ENCODE results near the gene MPHOSPH10. TPM values are rescaled to one million over a fixed set of nuclear protein-coding genes. Genes with fewer than 3 reads are reported as not detected.

MPHOSPH10 gene
- total RNA-seq, 1 donor = 17.0 TPM

DNA sequence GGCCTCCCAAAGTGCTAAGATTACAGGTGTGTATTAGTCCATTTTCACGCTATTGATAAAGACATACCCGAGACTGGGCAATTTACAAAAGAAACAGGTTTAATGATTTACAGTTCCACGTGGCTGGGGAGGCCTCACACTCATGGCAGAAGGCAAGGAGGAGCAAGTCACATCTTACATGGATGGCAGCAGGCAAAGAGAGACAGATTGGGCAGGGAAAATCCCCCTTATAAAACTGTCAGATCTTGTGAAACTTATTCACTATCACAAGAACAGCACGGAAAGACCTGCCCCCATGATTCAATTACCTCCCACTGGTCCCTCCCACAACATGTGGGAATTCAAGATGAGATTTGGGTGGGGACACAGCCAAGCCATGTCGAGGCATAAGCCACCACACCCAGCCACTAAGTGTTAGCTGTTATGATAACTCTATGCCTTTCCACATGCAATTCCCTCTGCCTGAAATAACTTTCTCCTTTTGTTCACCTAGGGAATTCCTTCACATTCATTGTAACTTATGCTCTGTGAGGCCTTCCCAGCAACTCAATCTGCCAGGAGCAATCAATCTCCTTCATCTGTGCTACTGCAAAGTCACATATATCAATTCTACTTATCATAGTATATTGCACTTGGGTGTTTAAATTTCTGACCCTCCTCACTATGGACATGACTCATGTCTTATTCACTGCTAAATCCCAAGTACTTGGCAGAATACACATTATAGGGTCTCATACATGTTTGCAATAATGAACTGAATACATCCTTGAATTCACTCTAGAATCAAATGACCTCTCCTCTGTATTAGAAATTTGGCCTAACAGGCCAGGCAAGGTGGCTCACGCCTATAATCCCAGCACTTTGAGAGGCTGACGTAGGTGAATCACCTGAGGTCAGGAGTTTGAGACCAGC lies 7.8 kb upstream of the MPHOSPH10 start:
- peaks cover 20% of the 10 kb centered on the region for H4K20me1 ChIP-seq (ENCODE audit: insufficient read depth, low read length)
- DNase-seq (ENCODE audit: insufficient read length, low spot score, missing footprints) = no peak
- TF ChIP-seq, protein P1, sequence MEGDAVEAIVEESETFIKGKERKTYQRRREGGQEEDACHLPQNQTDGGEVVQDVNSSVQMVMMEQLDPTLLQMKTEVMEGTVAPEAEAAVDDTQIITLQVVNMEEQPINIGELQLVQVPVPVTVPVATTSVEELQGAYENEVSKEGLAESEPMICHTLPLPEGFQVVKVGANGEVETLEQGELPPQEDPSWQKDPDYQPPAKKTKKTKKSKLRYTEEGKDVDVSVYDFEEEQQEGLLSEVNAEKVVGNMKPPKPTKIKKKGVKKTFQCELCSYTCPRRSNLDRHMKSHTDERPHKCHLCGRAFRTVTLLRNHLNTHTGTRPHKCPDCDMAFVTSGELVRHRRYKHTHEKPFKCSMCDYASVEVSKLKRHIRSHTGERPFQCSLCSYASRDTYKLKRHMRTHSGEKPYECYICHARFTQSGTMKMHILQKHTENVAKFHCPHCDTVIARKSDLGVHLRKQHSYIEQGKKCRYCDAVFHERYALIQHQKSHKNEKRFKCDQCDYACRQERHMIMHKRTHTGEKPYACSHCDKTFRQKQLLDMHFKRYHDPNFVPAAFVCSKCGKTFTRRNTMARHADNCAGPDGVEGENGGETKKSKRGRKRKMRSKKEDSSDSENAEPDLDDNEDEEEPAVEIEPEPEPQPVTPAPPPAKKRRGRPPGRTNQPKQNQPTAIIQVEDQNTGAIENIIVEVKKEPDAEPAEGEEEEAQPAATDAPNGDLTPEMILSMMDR (IDR thresholded peaks at IDR 0.05; ENCODE audit: extremely low read depth, low read depth, low read length) = no peak

DNA sequence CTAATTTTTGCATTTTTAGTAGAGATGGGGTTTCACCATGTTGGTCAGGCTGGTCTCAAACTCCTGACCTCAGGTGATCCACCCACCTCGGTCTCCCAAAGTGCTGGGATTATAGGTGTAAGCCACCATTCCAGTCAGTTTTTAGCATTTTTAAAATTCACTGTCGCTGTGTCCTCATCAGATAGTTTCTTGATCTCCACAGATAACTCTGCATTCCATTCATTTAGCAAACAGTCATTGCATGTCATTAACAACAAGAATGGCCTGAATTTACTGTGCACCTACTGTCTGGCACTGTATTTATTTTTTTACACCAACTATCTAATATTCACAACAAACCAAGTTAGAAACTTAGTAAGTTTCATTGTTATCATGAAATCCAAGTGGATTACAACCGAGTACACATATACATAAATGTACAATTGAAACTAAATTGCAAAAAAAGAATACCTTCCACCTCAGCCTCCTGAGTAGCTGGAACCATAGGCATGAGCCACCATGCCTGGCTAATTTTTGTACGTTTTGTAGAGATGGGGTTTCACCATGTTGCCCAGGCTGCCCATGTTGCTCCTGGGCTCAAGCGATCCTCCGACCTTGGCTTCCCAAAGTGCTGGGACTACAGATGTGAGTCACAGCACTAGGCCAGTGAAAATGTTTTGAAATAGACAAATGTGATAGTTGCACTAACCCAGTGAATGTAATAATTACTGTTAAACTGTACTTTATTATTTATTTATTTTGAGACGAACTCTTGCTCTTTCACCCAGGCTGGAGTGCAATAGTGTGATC lies 4.7 kb upstream of the MPHOSPH10 start:
- H3K9me3 ChIP-seq (ENCODE audit: low read depth, low read length) = no peaks in the 10 kb centered on the region
- TF ChIP-seq, protein P1 (IDR thresholded peaks at IDR 0.05; ENCODE audit: extremely low read depth, low read depth, low read length) = no peak
- peaks cover 17% of the 10 kb centered on the region for H4K20me1 ChIP-seq (ENCODE audit: insufficient read depth, low read length)
- peaks cover 6% of the 10 kb centered on the region for H3K36me3 ChIP-seq (ENCODE audit: insufficient read depth, low read length)
- H3K27me3 ChIP-seq (ENCODE audit: insufficient read depth, low read length) = no peaks in the 10 kb centered on the region
- H2AFZ ChIP-seq (ENCODE audit: low read length) = no peak overlapping the region
- peaks cover 45% of the 10 kb centered on the region for H3K79me2 ChIP-seq (ENCODE audit: insufficient read depth, low read length)
- H3K4me1 ChIP-seq (ENCODE audit: insufficient read depth, low read length) = peaks cover 9% of the 10 kb centered on the region
- DNase-seq (ENCODE audit: insufficient read length, low spot score, missing footprints) = peak; percentile 18
- no peak overlapping the region for H3K4me2 ChIP-seq (ENCODE audit: insufficient read depth, low read length)
- no peak overlapping the region for H3K27ac ChIP-seq (ENCODE audit: low read depth, low read length)
- no peak overlapping the region for H3K4me3 ChIP-seq (ENCODE audit: insufficient read depth, low read length)

More for the DNA sequence above, 7.8 kb upstream of the MPHOSPH10 start:
- H3K4me1 ChIP-seq (ENCODE audit: insufficient read depth, low read length) = peaks cover 6% of the 10 kb centered on the region
- H3K27me3 ChIP-seq (ENCODE audit: insufficient read depth, low read length) = no peaks in the 10 kb centered on the region
- H3K9me3 ChIP-seq (ENCODE audit: low read depth, low read length) = no peaks in the 10 kb centered on the region
- H3K79me2 ChIP-seq (ENCODE audit: insufficient read depth, low read length) = peaks cover 18% of the 10 kb centered on the region
- no peak overlapping the region for H3K27ac ChIP-seq (ENCODE audit: low read depth, low read length)
- no peak overlapping the region for H3K4me2 ChIP-seq (ENCODE audit: insufficient read depth, low read length)
- H3K4me3 ChIP-seq (ENCODE audit: insufficient read depth, low read length) = no peak overlapping the region
- no peak overlapping the region for H2AFZ ChIP-seq (ENCODE audit: low read length)
- H3K36me3 ChIP-seq (ENCODE audit: insufficient read depth, low read length) = peaks cover 14% of the 10 kb centered on the region

DNA sequence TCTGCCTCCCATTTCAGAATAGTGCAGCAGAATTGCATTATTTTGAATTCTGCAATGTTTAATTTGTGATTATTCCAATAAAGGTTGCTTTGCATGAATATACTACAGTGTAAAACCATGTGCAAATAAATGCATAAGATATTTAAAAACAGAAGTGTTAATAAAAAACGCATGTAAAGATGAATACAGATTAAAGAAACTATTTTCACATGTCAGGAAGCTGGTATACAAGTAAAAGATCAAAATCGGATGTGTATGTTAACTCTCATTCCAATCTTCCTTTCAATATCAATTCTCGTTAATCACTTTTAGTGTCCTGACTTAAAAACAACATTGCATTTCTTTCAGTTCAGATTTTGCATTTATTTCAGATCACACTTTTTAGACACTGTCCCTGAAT lies 3.5 kb upstream of the MPHOSPH10 start:
- TF ChIP-seq, protein P1 (IDR thresholded peaks at IDR 0.05; ENCODE audit: extremely low read depth, low read depth, low read length) = no peak
- Histone ChIP-seq H2AFZ (ENCODE audit: low read length) (no peak overlapping the region), H3K4me3 (ENCODE audit: insufficient read depth, low read length) (no peak overlapping the region), H3K27me3 (ENCODE audit: insufficient read depth, low read length) (no peaks in the 10 kb centered on the region), H3K27ac (ENCODE audit: low read depth, low read length) (no peak overlapping the region), H3K79me2 (ENCODE audit: insufficient read depth, low read length) (peaks cover 53% of the 10 kb centered on the region), H4K20me1 (ENCODE audit: insufficient read depth, low read length) (peaks cover 18% of the 10 kb centered on the region), H3K36me3 (ENCODE audit: insufficient read depth, low read length) (peaks cover 6% of the 10 kb centered on the region), H3K4me2 (ENCODE audit: insufficient read depth, low read length) (peak overlapping the region; percentile 16), H3K9me3 (ENCODE audit: low read depth, low read length) (no peaks in the 10 kb centered on the region), H3K4me1 (ENCODE audit: insufficient read depth, low read length) (peaks cover 18% of the 10 kb centered on the region)
- DNase-seq (ENCODE audit: insufficient read length, low spot score, missing footprints) = peak; percentile 9
